Transverse colon (tissue), 4 donors: Measurements from ENCODE around the gene MEIKIN.

ENCODE experiments used
- EP300 ChIP-seq: sonication (generic); formaldehyde crosslinking; IDR thresholded peaks from one replicate; pipeline ENCODE4 v1.6.1; 2017; ENCODE audit warnings: antibody characterized with exemption, low read depth
- POLR2A ChIP-seq: fragments of 450-650 bp; IDR thresholded peaks from one replicate; pipeline ENCODE4 v1.6.1; 2016; ENCODE audit warnings: antibody characterized with exemption, mild to moderate bottlenecking, moderate library complexity
- POLR2AphosphoS5 ChIP-seq, 3 donors: sonication (generic); formaldehyde crosslinking; IDR thresholded peaks; one replicate each; pipeline ENCODE4 v1.6.1; 2016; ENCODE audit warnings: antibody characterized with exemption in 3 of 3
- TF ChIP-seq, protein P1 (sequence below), 5 experiments: fragments of 200-600 bp in 3 of 5; fragments of 450-650 bp in 2 of 5; sonication (generic) in 3 of 5; IDR thresholded peaks; 1 replicate in 2 of 5; 2 replicates in 3 of 5; pipeline ENCODE4 v1.5.1; 2016 to 2017; ENCODE audit warnings: antibody characterized with exemption in 5 of 5, inconsistent platforms in 3 of 5, mild to moderate bottlenecking in 2 of 5, moderate library complexity in 1 of 5

DNA sequence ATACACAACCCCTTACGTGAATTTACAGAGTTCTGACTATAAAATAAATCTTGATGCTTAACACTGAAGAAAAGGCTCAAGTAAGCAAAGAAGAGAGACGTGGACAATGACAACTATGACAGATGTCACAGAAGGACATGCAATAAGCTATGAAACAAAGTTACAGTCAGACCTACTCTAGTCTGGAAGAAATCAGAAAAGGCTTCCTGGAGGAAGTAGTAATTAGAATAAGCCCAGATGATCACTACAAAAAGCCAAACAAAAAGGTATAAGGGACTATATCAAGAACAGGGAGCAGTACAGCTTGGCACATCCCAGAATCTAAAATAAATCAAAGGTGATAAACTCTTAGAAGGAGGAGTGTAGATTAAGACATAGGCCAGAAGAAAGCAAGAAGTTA, 154.9 kb downstream of the MEIKIN start:
- TF ChIP-seq, protein P1, sequence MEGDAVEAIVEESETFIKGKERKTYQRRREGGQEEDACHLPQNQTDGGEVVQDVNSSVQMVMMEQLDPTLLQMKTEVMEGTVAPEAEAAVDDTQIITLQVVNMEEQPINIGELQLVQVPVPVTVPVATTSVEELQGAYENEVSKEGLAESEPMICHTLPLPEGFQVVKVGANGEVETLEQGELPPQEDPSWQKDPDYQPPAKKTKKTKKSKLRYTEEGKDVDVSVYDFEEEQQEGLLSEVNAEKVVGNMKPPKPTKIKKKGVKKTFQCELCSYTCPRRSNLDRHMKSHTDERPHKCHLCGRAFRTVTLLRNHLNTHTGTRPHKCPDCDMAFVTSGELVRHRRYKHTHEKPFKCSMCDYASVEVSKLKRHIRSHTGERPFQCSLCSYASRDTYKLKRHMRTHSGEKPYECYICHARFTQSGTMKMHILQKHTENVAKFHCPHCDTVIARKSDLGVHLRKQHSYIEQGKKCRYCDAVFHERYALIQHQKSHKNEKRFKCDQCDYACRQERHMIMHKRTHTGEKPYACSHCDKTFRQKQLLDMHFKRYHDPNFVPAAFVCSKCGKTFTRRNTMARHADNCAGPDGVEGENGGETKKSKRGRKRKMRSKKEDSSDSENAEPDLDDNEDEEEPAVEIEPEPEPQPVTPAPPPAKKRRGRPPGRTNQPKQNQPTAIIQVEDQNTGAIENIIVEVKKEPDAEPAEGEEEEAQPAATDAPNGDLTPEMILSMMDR (IDR thresholded peaks at IDR 0.05), result no peak
- TF ChIP-seq POLR2AphosphoS5 (IDR thresholded peaks at IDR 0.05), result no peak
- TF ChIP-seq POLR2A, result no peak
- TF ChIP-seq EP300, result no peak
